WTC11 (cell line): ENCODE data around the gene BNC2.

ENCODE experiments used
- CTCF ChIP-seq: fragments of 200-600 bp; IDR thresholded peaks from 2 replicates; pipeline ENCODE4 v1.8.0; 2022; ENCODE audit warnings: antibody characterized with exemption
- JUN ChIP-seq: sonication (generic); formaldehyde crosslinking; IDR thresholded peaks from 2 replicates; pipeline ENCODE4 v1.8.0; 2023; ENCODE audit warnings: mild to moderate bottlenecking, missing genetic modification reagents
- NR3C1 ChIP-seq: sonication (generic); formaldehyde crosslinking; conservative IDR thresholded peaks from 2 replicates; pipeline ENCODE4 v1.8.1; 2023; ENCODE audit warnings: low read depth, mild to moderate bottlenecking, missing genetic modification reagents
- STAT6 ChIP-seq: sonication (generic); formaldehyde crosslinking; conservative IDR thresholded peaks from 2 replicates; pipeline ENCODE4 v1.8.1; 2023; ENCODE audit warnings: mild to moderate bottlenecking, low read depth, missing genetic modification reagents, moderate library complexity
- TF ChIP-seq, protein P1 (sequence below): sonication (generic); formaldehyde crosslinking; IDR thresholded peaks from 2 replicates; pipeline ENCODE4 v1.8.0; 2022; ENCODE audit warnings: missing genetic modification reagents
- TF ChIP-seq, protein P2 (sequence below): sonication (generic); formaldehyde crosslinking; IDR thresholded peaks from 2 replicates; pipeline ENCODE4 v1.8.1; 2022; ENCODE audit warnings: low read depth, missing genetic modification reagents, borderline replicate concordance

- TF ChIP-seq STAT6 (no peak), CTCF (no peak), JUN (CRISPR knock-in tag) (no peak), NR3C1 (CRISPR knock-in tag) (no peak)
- TF ChIP-seq, protein P1, sequence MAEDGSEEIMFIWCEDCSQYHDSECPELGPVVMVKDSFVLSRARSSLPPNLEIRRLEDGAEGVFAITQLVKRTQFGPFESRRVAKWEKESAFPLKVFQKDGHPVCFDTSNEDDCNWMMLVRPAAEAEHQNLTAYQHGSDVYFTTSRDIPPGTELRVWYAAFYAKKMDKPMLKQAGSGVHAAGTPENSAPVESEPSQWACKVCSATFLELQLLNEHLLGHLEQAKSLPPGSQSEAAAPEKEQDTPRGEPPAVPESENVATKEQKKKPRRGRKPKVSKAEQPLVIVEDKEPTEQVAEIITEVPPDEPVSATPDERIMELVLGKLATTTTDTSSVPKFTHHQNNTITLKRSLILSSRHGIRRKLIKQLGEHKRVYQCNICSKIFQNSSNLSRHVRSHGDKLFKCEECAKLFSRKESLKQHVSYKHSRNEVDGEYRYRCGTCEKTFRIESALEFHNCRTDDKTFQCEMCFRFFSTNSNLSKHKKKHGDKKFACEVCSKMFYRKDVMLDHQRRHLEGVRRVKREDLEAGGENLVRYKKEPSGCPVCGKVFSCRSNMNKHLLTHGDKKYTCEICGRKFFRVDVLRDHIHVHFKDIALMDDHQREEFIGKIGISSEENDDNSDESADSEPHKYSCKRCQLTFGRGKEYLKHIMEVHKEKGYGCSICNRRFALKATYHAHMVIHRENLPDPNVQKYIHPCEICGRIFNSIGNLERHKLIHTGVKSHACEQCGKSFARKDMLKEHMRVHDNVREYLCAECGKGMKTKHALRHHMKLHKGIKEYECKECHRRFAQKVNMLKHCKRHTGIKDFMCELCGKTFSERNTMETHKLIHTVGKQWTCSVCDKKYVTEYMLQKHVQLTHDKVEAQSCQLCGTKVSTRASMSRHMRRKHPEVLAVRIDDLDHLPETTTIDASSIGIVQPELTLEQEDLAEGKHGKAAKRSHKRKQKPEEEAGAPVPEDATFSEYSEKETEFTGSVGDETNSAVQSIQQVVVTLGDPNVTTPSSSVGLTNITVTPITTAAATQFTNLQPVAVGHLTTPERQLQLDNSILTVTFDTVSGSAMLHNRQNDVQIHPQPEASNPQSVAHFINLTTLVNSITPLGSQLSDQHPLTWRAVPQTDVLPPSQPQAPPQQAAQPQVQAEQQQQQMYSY = no peak
- TF ChIP-seq, protein P2, sequence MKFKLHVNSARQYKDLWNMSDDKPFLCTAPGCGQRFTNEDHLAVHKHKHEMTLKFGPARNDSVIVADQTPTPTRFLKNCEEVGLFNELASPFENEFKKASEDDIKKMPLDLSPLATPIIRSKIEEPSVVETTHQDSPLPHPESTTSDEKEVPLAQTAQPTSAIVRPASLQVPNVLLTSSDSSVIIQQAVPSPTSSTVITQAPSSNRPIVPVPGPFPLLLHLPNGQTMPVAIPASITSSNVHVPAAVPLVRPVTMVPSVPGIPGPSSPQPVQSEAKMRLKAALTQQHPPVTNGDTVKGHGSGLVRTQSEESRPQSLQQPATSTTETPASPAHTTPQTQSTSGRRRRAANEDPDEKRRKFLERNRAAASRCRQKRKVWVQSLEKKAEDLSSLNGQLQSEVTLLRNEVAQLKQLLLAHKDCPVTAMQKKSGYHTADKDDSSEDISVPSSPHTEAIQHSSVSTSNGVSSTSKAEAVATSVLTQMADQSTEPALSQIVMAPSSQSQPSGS (CRISPR knock-in tag) = no peak
Observed at GRCh38 chr9:16653491-16654399, 216.7 kb downstream of the BNC2 start.
